Head of caudate nucleus (tissue), 42 donors: Measurements from ENCODE around the gene SLC22A4.

Experiments used
- DNase-seq, 42 donors: peaks; one replicate each; pipeline versions ENCODE4 v3.0.0 to v3.0.0-alpha.2; 2020 to 2021; ENCODE audit warnings: mixed read lengths in 7 of 42
- intact Hi-C: fragments of 100-400 bp; cut with DNase I; formaldehyde crosslinking; loops from one replicate; pipeline ENCODE4 v1.15.0; 2022

SLC22A4 gene

GRCh38 chr5:132313961-132314432 lies 19.8 kb downstream of the SLC22A4 start:
- intact Hi-C loops, result no loop called here
- no peak for DNase-seq

DNA sequence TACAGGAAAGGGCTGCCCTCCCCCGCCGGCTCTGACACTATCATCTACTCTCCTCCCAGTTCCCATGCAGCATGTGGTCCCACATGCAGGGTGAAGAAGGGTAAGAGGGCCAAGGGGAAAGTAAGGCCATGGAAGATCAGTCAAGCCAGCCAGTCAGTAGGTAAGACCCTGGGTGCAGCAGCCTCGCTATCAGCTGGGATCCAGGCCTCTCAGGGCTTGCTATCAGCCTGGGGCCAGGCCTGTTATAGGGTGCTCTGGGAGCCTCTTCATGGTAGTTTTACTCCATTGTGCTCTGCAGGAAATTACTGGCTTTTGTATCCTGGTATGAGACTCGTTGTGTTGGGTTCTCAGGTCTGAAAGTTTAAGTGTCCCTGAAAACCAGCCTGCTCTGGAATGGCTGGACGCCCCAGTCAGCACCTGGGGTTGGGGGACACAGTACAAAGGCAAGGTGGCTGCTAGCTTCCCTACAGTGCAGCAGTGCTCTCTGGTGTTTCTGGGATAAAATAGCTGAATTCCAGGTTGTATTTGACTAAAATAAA lies 21.4 kb downstream of the SLC22A4 start:
- intact Hi-C loops, result no loop called here
- DNase-seq, result no peak

- no peak for DNase-seq
- intact Hi-C loops, result no loop called here
These were observed 25.8 kb downstream of the SLC22A4 start for GRCh38 chr5:132319975-132320374.

GRCh38 chr5:132321109-132321721 lies 27.0 kb downstream of the SLC22A4 start:
- DNase-seq, result no peak
- intact Hi-C loops, result no loop called here

GRCh38 chr5:132322266-132322665 lies 28.1 kb downstream of the SLC22A4 start:
- DNase-seq, result no peak
- intact Hi-C loops, result no loop called here

- DNase-seq, result peak in 1 of 42 donors; percentile 8
- intact Hi-C loops, result no loop called here
These were observed 29.0 kb downstream of the SLC22A4 start for GRCh38 chr5:132323202-132323601.

GRCh38 chr5:132325691-132326090 lies 31.5 kb downstream of the SLC22A4 start:
- intact Hi-C loops, result no loop called here
- DNase-seq, result no peak

GRCh38 chr5:132327252-132327955 lies 33.2 kb downstream of the SLC22A4 start:
- no peak for DNase-seq
- intact Hi-C loops, result no loop called here

DNA sequence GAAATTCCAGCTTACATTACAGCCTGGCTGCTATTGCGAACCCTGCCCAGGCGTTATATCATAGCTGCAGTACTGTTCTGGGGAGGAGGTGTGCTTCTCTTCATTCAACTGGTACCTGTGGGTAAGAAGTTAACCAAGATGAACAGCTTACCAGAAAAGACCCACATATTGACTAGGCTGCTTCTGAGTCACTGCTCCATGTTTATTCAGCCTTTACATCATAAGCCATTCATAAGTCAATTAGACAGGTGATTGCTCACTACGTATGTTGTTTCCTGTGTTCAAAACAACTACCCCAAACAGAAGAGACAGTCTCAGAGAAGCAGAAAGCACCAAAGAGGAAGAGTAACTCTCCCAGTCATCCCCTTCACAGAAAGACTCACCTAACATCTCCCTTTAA lies 40.6 kb downstream of the SLC22A4 start:
- intact Hi-C loops, result no loop called here
- no peak for DNase-seq

- intact Hi-C loops, result no loop called here
- DNase-seq, result no peak
These were observed 41.2 kb downstream of the SLC22A4 start for GRCh38 chr5:132335402-132335801.

DNA sequence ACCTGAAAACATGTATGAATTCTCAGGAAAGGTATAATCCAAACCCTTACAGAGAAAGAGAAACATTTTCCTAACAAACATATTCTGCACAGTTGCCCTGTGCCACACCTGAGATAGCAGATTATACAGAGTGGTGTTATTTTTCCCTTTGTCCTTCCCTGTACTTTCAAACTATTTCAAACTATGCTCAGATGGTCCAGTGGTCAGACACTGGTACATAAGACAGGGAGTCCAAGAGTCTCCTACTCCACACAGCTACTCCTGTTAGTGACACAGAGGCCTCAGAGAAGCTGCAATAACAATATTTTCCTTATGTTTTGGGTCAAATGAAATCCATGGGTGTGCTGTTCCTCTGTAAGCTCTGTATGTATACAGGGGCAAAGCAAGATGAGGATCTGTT lies 45.3 kb downstream of the SLC22A4 start:
- no peak for DNase-seq
- intact Hi-C loops, result no loop called here

- intact Hi-C loops, result no loop called here
- DNase-seq, result peak in 2 of 42 donors; percentile 5 to 44
These were observed 48.3 kb downstream of the SLC22A4 start for GRCh38 chr5:132342291-132343180.

DNA sequence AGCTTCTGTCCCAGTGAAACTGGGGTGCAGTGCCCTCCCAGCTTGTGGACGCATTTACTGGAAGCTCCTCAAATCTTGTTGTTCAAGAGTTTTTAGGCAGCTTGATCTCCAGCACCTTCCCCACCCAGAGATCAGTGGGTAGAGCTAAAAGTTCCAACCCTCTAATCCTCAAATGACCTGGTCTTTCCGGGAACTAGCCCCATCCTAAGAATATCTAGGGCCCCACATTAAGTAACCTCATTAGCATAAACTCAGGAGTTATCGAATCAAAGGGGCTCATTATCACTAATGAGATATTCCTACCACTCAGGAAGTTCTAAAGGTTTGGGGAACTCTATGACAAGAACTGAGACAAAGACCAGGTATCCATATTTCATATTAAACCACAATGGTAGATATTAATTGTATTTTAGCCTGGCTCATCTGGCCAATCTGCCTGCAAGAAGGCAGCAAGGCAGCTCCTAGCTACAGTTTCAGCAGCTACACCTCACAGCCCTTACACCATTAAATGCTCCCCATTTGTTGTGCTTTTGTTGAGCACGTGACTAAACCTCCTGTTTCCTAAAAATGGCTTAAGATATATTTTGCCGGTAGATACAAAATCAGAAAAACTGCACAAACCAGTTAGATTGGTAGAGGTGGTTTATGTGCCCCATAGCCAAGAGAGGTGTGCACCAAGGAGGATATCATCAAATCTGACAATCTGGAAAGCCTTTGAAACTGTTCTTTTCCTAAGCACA lies 50.8 kb downstream of the SLC22A4 start:
- no peak for DNase-seq

GRCh38 chr5:132353486-132353995 lies 59.3 kb downstream of the SLC22A4 start:
- intact Hi-C loops, result no loop called here
- DNase-seq, result no peak

More for the DNA sequence above, 50.8 kb downstream of the SLC22A4 start:
- intact Hi-C loops, result no loop called here

- no peak for DNase-seq
- intact Hi-C loops, result no loop called here
These were observed 60.4 kb downstream of the SLC22A4 start for GRCh38 chr5:132354381-132355139.

- DNase-seq, result no peak
- intact Hi-C loops, result no loop called here
These were observed 61.1 kb downstream of the SLC22A4 start for GRCh38 chr5:132355140-132355765.

DNA sequence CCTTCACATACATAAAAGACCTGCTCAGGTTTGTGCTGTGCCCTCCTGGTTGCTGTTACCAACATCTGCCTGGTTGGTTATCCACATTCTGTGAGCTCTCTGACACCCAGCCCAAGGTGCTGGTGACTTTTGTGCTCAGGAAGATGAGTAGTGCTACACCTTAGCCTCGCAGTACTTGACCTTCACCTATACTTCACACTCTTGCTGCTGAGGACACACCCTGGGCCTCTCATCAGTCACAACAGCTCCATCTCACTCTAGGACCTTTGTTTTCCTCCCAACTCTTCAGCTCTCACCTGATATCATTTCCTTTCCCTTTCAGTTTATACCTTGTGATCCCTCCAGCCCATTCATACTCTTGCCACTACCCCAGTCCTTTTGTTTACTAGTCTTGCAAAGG lies 64.6 kb downstream of the SLC22A4 start:
- intact Hi-C loops, result no loop called here
- no peak for DNase-seq

- DNase-seq, result no peak
- intact Hi-C loops, result no loop called here
These were observed 67.9 kb downstream of the SLC22A4 start for GRCh38 chr5:132362086-132362485.
